GM19240 (cell line): ENCODE data around the gene SULT1C3.

Source experiments
- DNase-seq: peaks from one replicate; pipeline ENCODE4 v3.0.0; 2011; ENCODE audit warnings: low spot score; ENCODE audit not compliant: insufficient read length

Gene SULT1C3

GRCh38 chr2:108239786-108240185 is at the start of gene SULT1C3:
TSS of gene SULT1C3 (plus strand) at chr2:108239968. CDS start at chr2:108247195, 7,227 bp downstream.
- DNase-seq = no peak

DNA sequence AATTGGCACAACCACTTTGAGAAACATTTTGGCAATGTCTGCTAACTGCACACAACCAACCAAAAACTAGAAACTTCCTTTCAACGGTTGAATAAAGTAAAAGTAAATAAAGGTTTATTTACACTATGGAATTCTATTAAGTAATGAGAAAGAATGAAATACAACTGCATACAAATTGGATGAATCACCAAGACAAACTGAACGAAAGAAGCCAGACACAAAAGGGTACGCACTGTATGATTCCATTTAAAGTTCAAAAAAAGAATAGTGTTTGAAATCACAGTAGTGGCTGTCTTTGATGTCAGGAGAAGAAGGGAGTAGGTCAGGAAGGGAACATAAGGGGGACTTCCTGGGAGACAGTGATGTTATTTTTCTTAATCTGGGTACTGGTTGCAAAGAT is 46.5 kb upstream of the SULT1C3 start:
- no peak for DNase-seq

DNA sequence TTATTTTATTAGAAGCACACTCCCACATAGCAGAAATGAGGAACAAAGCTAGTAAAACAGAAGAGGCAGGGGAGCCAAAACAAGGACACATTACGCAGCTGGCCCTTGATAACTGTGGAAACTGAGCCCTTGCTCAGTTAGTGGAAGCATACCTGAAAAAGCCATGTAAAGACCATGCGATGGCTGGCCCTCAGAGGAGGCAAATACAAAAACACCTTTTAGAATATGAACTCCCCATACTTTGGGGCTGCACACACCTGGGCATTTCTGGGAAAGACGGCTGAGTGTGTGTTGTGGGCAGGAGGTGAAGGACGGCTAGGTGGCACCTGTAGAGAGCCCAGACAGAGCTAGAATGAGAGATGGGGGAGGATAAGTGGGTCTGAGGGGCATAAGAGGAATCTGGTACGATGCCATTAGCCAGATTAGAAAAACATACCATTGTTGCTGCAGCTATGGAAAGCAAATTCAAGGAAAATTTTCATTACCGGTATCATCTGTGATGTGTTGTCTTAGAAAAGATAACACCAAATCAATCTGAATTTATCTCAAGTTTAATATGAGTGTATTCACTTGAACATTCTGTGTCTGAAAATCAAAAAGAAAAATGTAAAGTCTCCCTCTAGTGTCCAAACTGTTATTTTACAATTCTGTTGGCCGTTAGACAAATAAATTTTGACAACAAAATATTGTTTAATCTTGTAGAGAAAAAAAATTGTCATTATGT is 45.2 kb upstream of the SULT1C3 start:
- DNase-seq = no peak

DNA sequence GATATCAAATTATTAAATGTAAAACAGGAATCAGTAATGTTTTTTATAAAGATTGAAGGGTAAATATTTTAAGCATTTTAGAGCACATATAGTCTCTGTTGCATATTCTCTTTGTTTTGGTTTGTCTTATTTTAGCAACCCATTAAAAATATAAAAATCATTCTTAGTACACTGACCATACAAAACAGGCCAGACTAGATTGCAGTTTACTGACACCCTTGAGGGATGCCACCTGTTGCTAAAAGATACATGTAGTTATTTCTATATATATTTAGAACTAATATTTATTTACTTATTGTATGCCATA is 44.7 kb upstream of the SULT1C3 start:
- DNase-seq = no peak

- no peak for DNase-seq
Observed at GRCh38 chr2:108199726-108200125, 40.0 kb upstream of the SULT1C3 start.

DNA sequence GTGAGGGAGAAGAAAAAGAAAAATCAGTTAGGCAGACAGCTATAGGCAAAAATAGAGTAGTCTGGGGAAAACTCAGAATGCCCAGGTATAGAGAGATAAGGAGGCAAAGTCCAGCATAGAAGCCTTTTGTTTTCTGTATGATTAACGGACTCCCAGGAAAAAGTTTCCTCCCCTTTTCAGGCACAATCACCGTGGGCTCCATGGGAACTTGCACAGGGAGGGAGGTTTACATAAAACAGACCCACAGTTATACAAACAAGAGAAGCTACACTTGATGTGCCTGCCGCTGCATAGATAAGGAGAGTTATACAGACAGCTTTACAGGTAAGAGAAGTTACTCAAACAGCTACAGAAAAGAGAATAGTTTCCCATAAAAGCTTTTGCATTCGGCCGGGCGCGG is 39.2 kb upstream of the SULT1C3 start:
- no peak for DNase-seq

DNA sequence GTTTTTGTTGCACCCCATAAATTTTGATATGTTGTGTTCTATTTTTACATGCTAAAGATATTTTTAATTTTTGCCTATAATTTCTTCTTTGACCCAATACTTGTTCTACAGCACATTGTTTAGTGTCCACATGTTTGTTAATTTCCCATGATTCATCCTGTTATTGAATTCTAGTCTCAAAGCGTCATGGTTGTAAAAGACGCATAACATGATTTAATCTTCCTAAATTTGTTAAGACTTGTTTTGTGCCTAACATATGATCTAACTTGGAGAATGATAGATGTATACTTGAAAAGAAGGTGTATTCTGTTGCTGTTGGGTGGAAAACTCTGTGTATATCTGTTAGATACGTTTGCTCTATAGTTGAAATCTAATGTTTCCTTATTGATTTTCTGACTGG is 27.1 kb upstream of the SULT1C3 start:
- no peak for DNase-seq

GRCh38 chr2:108215794-108216211 is 24.0 kb upstream of the SULT1C3 start:
- DNase-seq = no peak

DNA sequence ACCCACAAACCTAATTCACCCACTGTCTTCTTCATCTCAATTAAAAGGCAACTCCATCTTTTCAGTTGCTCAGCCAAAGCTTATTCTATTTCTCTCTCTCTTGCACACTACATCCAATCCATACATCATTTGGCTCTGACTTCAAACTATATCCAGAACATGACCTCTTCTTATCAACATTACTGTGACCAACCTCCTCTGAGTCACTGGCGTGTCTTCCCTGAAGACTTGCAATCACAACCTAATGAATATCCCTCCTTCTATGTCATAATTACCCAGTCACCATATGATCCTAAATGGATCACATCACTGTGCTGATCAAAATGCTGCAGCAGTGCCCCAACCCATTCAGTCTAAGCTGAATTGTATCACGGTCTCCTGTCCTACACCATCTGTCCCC is 22.6 kb upstream of the SULT1C3 start:
- no peak for DNase-seq

GRCh38 chr2:108219688-108220087 is 20.1 kb upstream of the SULT1C3 start:
- DNase-seq = no peak

GRCh38 chr2:108220191-108220590 is 19.6 kb upstream of the SULT1C3 start:
- DNase-seq = no peak

DNA sequence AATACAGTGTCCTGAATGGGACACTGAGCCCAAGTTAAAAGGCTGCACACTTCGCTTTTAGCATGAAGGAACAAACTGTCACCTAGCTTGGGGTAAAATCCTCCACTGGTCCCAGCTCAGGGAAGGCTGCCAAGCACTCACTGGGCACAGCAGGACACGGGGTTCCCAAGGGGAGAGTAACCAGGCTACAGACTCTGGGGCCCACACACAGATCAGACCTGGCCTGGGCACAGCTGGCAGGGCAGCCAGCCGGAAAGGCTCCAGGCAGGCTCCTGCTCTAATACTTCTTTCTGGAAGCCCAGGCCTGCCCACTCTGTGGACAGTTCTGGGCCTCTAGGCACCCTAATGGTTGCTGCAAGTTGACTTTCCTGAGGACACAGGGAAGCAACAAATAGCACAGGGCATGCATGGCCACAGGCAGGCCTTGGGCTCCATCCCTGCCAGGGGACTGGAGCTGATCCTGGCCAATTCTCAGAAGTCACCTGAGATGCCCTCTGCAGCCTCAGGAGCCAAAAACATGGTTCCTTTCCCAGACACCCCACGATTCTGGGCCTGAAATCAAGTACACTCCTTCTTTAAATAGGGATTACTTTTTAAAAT is 18.7 kb upstream of the SULT1C3 start:
- no peak for DNase-seq

GRCh38 chr2:108222261-108222660 is 17.5 kb upstream of the SULT1C3 start:
- no peak for DNase-seq

DNA sequence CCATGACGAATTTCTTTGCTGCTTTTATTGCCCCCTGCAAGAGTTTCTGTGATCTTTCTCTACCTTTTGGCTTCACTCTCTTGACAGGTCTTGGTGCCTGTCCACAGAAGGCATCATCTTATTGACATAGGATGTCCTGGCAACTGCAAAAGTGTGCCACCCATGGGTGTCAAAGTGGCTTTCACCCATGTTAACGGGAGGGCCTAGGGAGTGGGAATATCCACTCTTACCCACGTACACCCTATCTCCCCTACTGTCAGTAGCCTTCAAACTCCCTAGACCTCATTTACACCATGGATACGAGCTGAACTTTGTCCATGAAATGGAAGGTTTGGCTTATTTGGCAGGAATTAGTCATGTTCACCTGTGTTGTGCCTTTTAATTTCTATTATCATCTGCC is 16.2 kb upstream of the SULT1C3 start:
- no peak for DNase-seq

- no peak for DNase-seq
Observed at GRCh38 chr2:108224022-108224421, 15.7 kb upstream of the SULT1C3 start.

DNA sequence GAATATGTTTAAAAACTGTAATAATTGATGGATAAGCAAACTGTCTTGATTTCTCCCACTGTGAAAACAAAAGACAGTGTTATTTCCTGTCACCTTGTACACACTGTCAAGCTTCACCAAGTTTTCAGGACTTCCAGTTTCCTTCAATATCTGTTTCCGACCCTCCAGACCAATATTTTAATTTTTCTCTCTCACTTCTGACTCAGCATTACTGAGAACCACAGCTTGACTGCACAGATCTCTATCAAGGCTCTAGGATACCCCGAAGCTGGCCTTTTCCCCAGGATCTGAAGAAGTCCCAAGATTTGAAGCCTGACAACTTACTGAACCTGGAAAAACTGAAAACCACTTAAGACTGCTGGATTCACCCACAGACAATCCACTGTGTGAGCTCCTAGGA is 13.2 kb upstream of the SULT1C3 start:
- DNase-seq = no peak

GRCh38 chr2:108228006-108228405 is 11.8 kb upstream of the SULT1C3 start:
- no peak for DNase-seq

- DNase-seq = no peak
Observed at GRCh38 chr2:108228537-108228936, 11.2 kb upstream of the SULT1C3 start.

DNA sequence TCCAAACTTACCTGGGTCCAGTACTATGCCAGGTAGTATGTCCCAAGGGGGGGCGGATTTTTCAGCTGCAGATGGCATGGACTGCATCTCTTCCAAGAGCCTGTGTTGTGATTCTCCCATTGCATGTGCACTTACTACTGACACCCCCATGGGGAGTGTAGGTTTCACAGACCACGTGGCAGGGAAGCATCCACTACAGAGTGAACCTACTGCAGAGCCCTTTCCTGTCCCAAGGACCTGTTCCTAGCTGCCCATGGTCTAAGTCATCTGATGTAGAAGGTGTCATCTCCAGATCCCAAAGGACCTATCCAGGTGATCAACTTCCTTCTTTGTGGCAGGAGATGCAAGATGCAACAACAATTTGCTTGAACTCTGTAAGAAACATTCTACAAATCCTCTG is 9.9 kb upstream of the SULT1C3 start:
- DNase-seq = no peak

DNA sequence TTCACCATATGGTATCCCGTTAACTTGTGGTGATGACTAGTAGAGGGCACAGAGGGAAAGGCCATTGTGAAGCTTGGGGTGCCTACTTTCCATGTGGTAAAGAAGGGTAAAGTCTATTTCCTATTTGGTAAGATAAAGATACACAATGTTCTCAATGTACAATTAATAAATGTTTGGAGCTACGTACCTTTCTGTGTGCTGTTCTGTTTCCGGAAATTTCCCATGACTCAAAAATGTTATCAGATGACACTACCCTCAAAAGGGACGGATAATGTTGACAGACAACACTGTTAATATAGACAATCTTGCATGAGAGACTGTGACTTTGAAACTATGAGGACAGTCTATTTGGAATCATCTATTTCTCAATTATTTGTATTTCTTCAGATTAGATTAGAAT is 4.2 kb upstream of the SULT1C3 start:
- no peak for DNase-seq

DNA sequence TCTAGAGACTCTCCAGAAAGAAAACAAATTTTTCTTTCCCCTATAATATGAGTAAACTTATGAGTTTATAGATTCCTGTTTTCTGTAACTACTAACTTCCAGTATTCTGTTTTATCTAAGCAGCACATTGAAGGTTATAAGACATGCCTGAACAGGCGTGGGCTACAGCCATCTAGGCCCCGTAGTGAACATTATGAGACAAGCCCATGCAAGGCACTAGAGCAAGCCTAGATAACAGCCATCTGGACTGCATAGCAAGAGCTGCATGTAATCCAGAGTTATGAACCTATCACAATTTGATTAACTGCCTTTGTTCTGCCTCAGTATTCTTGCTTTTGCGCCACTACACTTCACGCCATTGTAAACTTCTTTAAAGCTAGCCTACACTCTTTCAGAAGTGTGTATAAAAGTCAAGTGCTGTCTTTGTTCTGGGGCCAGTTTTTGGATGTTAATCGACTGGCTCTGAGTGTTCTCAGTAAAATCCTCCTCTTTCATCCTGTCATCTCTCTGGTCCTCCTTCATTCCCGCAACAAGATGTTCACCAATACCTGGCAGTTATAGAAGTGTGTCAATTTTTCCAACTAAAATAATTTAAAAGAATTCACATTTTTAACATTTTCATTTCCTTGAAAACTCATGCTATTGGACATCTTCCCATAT is 3.0 kb upstream of the SULT1C3 start:
- DNase-seq = no peak

DNA sequence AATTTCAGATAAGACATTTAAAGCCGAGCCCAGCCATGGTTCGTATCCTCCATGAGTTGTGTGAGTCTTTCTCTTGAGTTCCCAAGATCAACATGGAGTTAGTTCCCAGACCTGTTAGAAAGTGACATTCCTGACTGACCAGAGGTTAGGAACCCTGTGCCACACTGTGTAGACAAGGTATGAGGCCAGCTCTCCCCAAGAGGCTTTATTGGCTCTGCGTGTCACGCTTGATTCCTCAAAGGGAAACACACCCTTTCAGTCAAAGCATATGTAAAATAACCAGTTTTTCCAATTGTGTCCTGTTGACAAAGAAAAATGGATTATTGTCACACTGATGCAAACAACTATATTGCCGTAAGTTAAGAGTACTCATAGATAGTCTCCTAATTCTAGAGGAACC is 1.2 kb downstream of the SULT1C3 start:
- no peak for DNase-seq

GRCh38 chr2:108243566-108243965 is 3.8 kb downstream of the SULT1C3 start:
- DNase-seq = no peak
